ENCODE measurements around the gene SUN1.

GRCh38 chr7:881441-882234, 49.4 kb downstream of the SUN1 start:
- TF ChIP-seq PATZ1 (CRISPR knock-in tag; IDR thresholded peaks at IDR 0.05; ENCODE audit: borderline replicate concordance), result no peak
- no peak for TF ChIP-seq ZFP3 (CRISPR knock-in tag; IDR thresholded peaks at IDR 0.05)
- no peak for TF ChIP-seq CSDC2 (CRISPR knock-in tag; IDR thresholded peaks at IDR 0.05)
- no peak for TF ChIP-seq SNAI2 (CRISPR knock-in tag; IDR thresholded peaks at IDR 0.05)
- TF ChIP-seq RARB (CRISPR knock-in tag; IDR thresholded peaks at IDR 0.05), result no peak
- TF ChIP-seq PPARA (CRISPR knock-in tag; IDR thresholded peaks at IDR 0.05; ENCODE audit: borderline replicate concordance), result no peak
- TF ChIP-seq TSHZ2 (CRISPR knock-in tag; IDR thresholded peaks at IDR 0.05), result no peak
- TF ChIP-seq OSR1 (CRISPR knock-in tag; IDR thresholded peaks at IDR 0.05), result no peak
- no peak for TF ChIP-seq ZFP30 (CRISPR knock-in tag; IDR thresholded peaks at IDR 0.05)
- no peak for TF ChIP-seq GLIS3 (CRISPR knock-in tag; IDR thresholded peaks at IDR 0.05)
- TF ChIP-seq ZNF565 (CRISPR knock-in tag; conservative IDR thresholded peaks at IDR 0.05; ENCODE audit: low read depth), result no peak
- no peak for TF ChIP-seq CSRNP3 (CRISPR knock-in tag; IDR thresholded peaks at IDR 0.05)
- TF ChIP-seq TOX (CRISPR knock-in tag; IDR thresholded peaks at IDR 0.05; ENCODE audit: borderline replicate concordance), result no peak
- no peak for TF ChIP-seq POU6F1 (CRISPR knock-in tag; IDR thresholded peaks at IDR 0.05; ENCODE audit: borderline replicate concordance, low read depth)

All from SK-N-SH treated with all-trans-retinoic acid at 6 μM for 48 hours (cell line).